Neural progenitor cell (in vitro differentiated cells): ENCODE measurements around the gene ZNF598. TPM values are rescaled to one million over a fixed set of nuclear protein-coding genes. Genes with fewer than 3 reads are reported as not detected.
A peak's percentile ranks its signal among the peaks of the same experiment; 100 is the strongest.

Source experiments
- DNase-seq: peaks from one replicate; pipeline ENCODE4 v3.0.0-alpha.2; 2016; ENCODE audit warnings: low spot score
- H2AFZ ChIP-seq: fragments of 200-600 bp; sonication (generic); replicated peaks from 2 replicates; pipeline ENCODE4 v1.6.1; 2016; ENCODE audit warnings: antibody characterized with exemption
- H3F3A ChIP-seq: fragments of 200-600 bp; sonication (generic); 2 replicates; pipeline ENCODE4 v1.6.1; 2016; ENCODE audit warnings: antibody characterized with exemption, low read depth
- H3K27ac ChIP-seq: fragments of 200-600 bp; sonication (generic); 2 replicates; pipeline ENCODE4 v1.5.1; 2016; ENCODE audit warnings: mild to moderate bottlenecking
- H3K27me3 ChIP-seq: fragments of 200-600 bp; sonication (generic); 2 replicates; pipeline ENCODE4 v1.6.1; 2016; ENCODE audit warnings: mild to moderate bottlenecking, moderate library complexity
- H3K36me3 ChIP-seq: fragments of 200-600 bp; sonication (generic); 2 replicates; pipeline ENCODE4 v1.5.1; 2016
- H3K4me1 ChIP-seq: fragments of 200-600 bp; sonication (generic); 2 replicates; pipeline ENCODE4 v1.6.1; 2016; ENCODE audit warnings: mixed run types
- H3K4me2 ChIP-seq: fragments of 200-600 bp; sonication (generic); 2 replicates; pipeline ENCODE4 v1.6.1; 2016
- H3K4me3 ChIP-seq: fragments of 200-600 bp; sonication (generic); 2 replicates; pipeline ENCODE4 v1.5.1; 2016
- H3K79me2 ChIP-seq: fragments of 200-600 bp; sonication (generic); 2 replicates; pipeline ENCODE4 v1.6.1; 2016; ENCODE audit warnings: low read depth
- H3K9ac ChIP-seq: fragments of 200-600 bp; sonication (generic); 2 replicates; pipeline ENCODE4 v1.6.1; 2016
- H3K9me3 ChIP-seq: fragments of 200-600 bp; sonication (generic); 2 replicates; pipeline ENCODE4 v1.5.1; 2016; ENCODE audit warnings: low read depth
- H4K20me1 ChIP-seq: fragments of 200-600 bp; sonication (generic); 2 replicates; pipeline ENCODE4 v1.6.1; 2016; ENCODE audit warnings: low read depth
- H3K27ac Mint-ChIP-seq: 3 replicates; pipeline ENCODE4 v1.8.0; 2021; ENCODE audit warnings: mixed read lengths
- H3K27me3 Mint-ChIP-seq: 2 replicates; pipeline ENCODE4 v1.8.0; 2022; ENCODE audit warnings: low read depth, mild to moderate bottlenecking, inconsistent platforms, moderate library complexity, mixed read lengths; ENCODE audit not compliant: insufficient read depth
- H3K36me3 Mint-ChIP-seq: 3 replicates; pipeline ENCODE4 v1.8.0; 2021; ENCODE audit warnings: mixed read lengths
- H3K4me1 Mint-ChIP-seq: 3 replicates; pipeline ENCODE4 v1.8.0; 2021; ENCODE audit warnings: mixed read lengths
- H3K4me3 Mint-ChIP-seq: 3 replicates; pipeline ENCODE4 v1.8.0; 2021; ENCODE audit warnings: mild to moderate bottlenecking, moderate library complexity, mixed read lengths
- H3K9me3 Mint-ChIP-seq: 3 replicates; pipeline ENCODE4 v1.8.0; 2020; ENCODE audit warnings: mixed read lengths
- CTCF ChIP-seq: fragments of 200-600 bp; sonication (generic); IDR thresholded peaks from 2 replicates; pipeline ENCODE4 v1.5.1; 2017; ENCODE audit warnings: antibody characterized with exemption, mild to moderate bottlenecking
- EZH2 ChIP-seq: fragments of 200-600 bp; sonication (generic); IDR thresholded peaks from 2 replicates; pipeline ENCODE4 v1.6.1; 2017; ENCODE audit warnings: antibody characterized with exemption, mild to moderate bottlenecking, moderate library complexity
- EZH2phosphoT487 ChIP-seq: fragments of 200-600 bp; sonication (generic); IDR thresholded peaks from 2 replicates; pipeline ENCODE4 v1.6.1; 2017; ENCODE audit warnings: antibody characterized with exemption
- total RNA-seq: library from RNA; depleted of rRNA; stranded (reverse); fragments of >200 nt; gene quantifications from 2 replicates; pipeline ENCODE4 v1.2.3, GENCODE V29; 2015; ENCODE audit warnings: low replicate concordance

The ZNF598 gene
- total RNA-seq, 1 donor from 2014 or later, result 12.7 TPM

DNA sequence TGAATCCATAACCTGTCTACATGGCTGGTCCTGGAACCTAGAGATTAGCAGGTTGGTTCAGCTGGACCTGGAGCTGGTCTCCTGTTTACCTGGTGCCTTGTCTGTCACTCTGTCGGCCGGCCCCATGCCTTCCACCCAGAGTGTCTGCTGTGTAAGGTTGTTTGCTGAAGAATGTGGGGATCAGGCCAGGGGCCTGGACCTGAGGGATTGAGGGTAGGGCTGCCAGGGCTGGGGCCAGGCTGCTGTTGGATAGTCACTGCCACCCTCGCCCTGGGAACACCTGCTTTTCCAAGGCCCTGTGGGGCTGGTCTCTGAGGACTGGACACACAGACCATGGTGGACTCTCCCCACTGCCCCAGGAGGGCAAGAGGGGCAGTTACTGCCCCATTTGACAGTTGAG lies 18.5 kb upstream of the ZNF598 start:
- Histone ChIP-seq H3K27me3 (peaks cover 55% of the 10 kb centered on the region), H3K4me3 (no peak overlapping the region)

DNA sequence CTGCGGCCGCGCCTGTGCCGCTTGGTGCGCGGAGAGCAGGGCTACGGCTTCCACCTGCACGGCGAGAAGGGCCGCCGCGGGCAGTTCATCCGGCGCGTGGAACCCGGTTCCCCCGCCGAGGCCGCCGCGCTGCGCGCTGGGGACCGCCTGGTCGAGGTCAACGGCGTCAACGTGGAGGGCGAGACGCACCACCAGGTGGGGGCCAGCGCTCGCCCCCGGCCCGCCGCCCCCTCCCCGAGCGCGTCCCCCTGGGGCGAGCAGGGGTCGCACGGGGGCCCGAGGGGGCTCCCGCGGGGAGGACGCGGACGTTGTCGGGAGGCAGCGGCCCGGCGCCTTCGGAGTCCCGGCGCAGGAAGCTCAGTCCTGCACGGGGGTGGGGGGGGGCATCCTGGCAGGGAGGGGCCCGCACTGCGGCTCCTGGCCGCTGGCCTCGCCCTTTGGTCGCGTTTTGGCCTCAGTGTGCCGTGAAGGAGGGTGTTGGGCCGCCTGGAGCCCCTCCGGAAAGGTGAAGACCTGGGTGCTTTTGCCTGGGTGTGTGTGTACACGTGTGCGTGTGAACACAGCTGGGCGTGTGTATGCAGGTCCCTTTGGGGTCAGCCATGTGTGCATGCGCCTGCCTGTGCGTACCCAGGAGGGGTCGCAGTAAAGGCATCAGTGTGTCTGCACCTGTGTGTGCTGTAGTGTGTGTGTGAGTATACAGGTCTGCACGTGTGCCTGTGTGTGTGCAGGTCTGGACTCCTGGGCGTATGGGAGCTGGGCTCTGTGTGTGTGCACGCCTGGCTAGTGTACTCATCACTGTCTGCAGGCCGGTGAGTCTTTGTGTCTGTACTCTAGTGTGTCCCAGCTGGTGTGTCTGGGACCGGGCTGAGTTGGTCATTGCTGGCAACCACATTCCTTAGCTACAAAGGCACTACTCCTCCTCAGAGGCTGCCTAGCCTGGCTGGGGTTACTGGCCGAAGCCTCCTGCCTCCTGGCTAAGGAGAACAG lies 17.7 kb upstream of the ZNF598 start:
- H3F3A ChIP-seq, result peaks cover 13% of the 10 kb centered on the region
- H3K27me3 Mint-ChIP-seq, result peaks cover 18% of the 10 kb centered on the region
- H3K4me3 ChIP-seq, result peak overlapping the region; percentile 75
- H3K27ac Mint-ChIP-seq, result peak overlapping the region; percentile 37
- no peaks in the 10 kb centered on the region for H3K9me3 Mint-ChIP-seq
- H3K9me3 ChIP-seq, result no peaks in the 10 kb centered on the region
- H3K36me3 Mint-ChIP-seq, result no peaks in the 10 kb centered on the region
- H3K36me3 ChIP-seq, result no peaks in the 10 kb centered on the region
- TF ChIP-seq EZH2 (peak; percentile 77), CTCF (no peak), EZH2phosphoT487 (peak; percentile 50)
- peaks cover 62% of the 10 kb centered on the region for H3K27me3 ChIP-seq
- H3K9ac ChIP-seq, result no peak overlapping the region
- peaks cover 20% of the 10 kb centered on the region for H3K4me1 Mint-ChIP-seq
- H3K4me2 ChIP-seq, result peak overlapping the region; percentile 98
- DNase-seq, result peak; percentile 48
- H2AFZ ChIP-seq, result peak overlapping the region; percentile 50
- H3K4me3 Mint-ChIP-seq, result peak overlapping the region; percentile 89
- no peak overlapping the region for H3K27ac ChIP-seq
- H3K4me1 ChIP-seq, result peaks cover 10% of the 10 kb centered on the region
- H3K79me2 ChIP-seq, result no peaks in the 10 kb centered on the region
- peaks cover 5% of the 10 kb centered on the region for H4K20me1 ChIP-seq

More for the DNA sequence above, 18.5 kb upstream of the ZNF598 start:
- peaks cover 13% of the 10 kb centered on the region for H3K27me3 Mint-ChIP-seq
- peaks cover 13% of the 10 kb centered on the region for H3F3A ChIP-seq
- H3K79me2 ChIP-seq, result no peaks in the 10 kb centered on the region
- no peak overlapping the region for H3K27ac ChIP-seq
- H3K36me3 Mint-ChIP-seq, result no peaks in the 10 kb centered on the region
- H3K9ac ChIP-seq, result no peak overlapping the region
- no peak for DNase-seq
- H3K4me1 ChIP-seq, result peaks cover 6% of the 10 kb centered on the region
- H4K20me1 ChIP-seq, result peaks cover 5% of the 10 kb centered on the region
- TF ChIP-seq EZH2, result no peak
- no peak for TF ChIP-seq EZH2phosphoT487
- no peak for TF ChIP-seq CTCF
- H3K4me2 ChIP-seq, result no peak overlapping the region
- H3K9me3 ChIP-seq, result no peaks in the 10 kb centered on the region
- H3K4me1 Mint-ChIP-seq, result peaks cover 16% of the 10 kb centered on the region
- no peaks in the 10 kb centered on the region for H3K36me3 ChIP-seq
- H3K9me3 Mint-ChIP-seq, result no peaks in the 10 kb centered on the region
- H2AFZ ChIP-seq, result no peak overlapping the region
- peak overlapping the region; percentile 67 for H3K4me3 Mint-ChIP-seq
- no peak overlapping the region for H3K27ac Mint-ChIP-seq

GRCh38 chr16:2026461-2027023 lies 16.9 kb upstream of the ZNF598 start, which contains the start of gene NHERF2:
NHERF2 (plus strand) TSS chr16:2026902; CDS start chr16:2027006, 104 bp downstream.
- H3F3A ChIP-seq, result peaks cover 13% of the 10 kb centered on the region
- Mint-ChIP-seq H3K4me3 (peak within 1 kb of the TSS; percentile 89), H3K36me3 (no peaks in the 10 kb centered on the region), H3K9me3 (no peaks in the 10 kb centered on the region), H3K27ac (peak within 1 kb of the TSS; percentile 37), H3K27me3 (peaks cover 21% of the 10 kb centered on the region), H3K4me1 (peaks cover 18% of the 10 kb centered on the region)
- peaks cover 70% of the 10 kb centered on the region for H3K27me3 ChIP-seq
- H3K79me2 ChIP-seq, result no peaks in the 10 kb centered on the region
- peak within 1 kb of the TSS; percentile 50 for H2AFZ ChIP-seq
- peak within 1 kb of the TSS; percentile 75 for H3K4me3 ChIP-seq
- peaks cover 10% of the 10 kb centered on the region for H3K4me1 ChIP-seq
- H4K20me1 ChIP-seq, result peaks cover 5% of the 10 kb centered on the region
- H3K27ac ChIP-seq, result no peak within 1 kb of the TSS
- TF ChIP-seq EZH2, result no peak
- no peak for TF ChIP-seq EZH2phosphoT487
- no peak for TF ChIP-seq CTCF
- no peaks in the 10 kb centered on the region for H3K36me3 ChIP-seq
- peak; percentile 74 for DNase-seq
- no peaks in the 10 kb centered on the region for H3K9me3 ChIP-seq
- no peak within 1 kb of the TSS for H3K9ac ChIP-seq
- peak within 1 kb of the TSS; percentile 98 for H3K4me2 ChIP-seq
